Measurements from ENCODE around the gene CARNS1.

DNA sequence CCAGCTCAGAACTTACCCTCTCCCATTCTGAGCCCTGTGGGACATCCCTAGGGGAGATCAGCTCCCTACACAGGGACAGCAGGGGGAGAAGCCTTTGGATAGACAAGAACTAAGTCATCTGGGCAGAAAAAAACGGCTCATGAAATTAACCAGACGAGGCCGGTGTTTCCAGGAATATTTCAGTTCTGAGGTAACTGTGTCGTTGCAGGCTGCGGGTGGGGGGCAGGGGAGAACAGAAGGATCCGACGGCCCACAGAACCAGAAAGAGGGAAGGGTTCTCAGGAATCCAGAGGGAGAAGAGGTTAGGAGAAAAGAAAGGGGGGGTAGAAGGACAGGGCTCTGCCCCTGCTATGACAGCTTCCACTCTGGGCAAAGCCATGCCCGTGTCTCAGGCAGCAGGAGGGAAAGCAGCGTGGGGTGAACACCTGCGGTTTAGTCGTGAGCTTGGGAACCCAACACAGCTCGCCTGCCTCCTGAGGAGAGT, 45.6 kb upstream of the CARNS1 start:
- TF ChIP-seq, protein P1, sequence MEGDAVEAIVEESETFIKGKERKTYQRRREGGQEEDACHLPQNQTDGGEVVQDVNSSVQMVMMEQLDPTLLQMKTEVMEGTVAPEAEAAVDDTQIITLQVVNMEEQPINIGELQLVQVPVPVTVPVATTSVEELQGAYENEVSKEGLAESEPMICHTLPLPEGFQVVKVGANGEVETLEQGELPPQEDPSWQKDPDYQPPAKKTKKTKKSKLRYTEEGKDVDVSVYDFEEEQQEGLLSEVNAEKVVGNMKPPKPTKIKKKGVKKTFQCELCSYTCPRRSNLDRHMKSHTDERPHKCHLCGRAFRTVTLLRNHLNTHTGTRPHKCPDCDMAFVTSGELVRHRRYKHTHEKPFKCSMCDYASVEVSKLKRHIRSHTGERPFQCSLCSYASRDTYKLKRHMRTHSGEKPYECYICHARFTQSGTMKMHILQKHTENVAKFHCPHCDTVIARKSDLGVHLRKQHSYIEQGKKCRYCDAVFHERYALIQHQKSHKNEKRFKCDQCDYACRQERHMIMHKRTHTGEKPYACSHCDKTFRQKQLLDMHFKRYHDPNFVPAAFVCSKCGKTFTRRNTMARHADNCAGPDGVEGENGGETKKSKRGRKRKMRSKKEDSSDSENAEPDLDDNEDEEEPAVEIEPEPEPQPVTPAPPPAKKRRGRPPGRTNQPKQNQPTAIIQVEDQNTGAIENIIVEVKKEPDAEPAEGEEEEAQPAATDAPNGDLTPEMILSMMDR (IDR thresholded peaks at IDR 0.05), result no peak
- TF ChIP-seq POLR2A (IDR thresholded peaks at IDR 0.05), result no peak

Data from testis (tissue), 2 donors.